Stimulated activated CD4-positive, alpha-beta T cell treated with anti-CD3 and anti-CD28 coated beads, TNF-alpha, amount 100 ng/mL, for 1 hour (primary cell): ENCODE data around the gene EFNA4.
A peak's percentile ranks its signal among the peaks of the same experiment; 100 is the strongest.

ENCODE experiments used
- DNase-seq, 3 donors: peaks; one replicate each; pipeline ENCODE4 v3.0.0-alpha.2; 2020; ENCODE audit warnings: low read depth in 3 of 3, low spot score in 1 of 3

The EFNA4 gene

DNA sequence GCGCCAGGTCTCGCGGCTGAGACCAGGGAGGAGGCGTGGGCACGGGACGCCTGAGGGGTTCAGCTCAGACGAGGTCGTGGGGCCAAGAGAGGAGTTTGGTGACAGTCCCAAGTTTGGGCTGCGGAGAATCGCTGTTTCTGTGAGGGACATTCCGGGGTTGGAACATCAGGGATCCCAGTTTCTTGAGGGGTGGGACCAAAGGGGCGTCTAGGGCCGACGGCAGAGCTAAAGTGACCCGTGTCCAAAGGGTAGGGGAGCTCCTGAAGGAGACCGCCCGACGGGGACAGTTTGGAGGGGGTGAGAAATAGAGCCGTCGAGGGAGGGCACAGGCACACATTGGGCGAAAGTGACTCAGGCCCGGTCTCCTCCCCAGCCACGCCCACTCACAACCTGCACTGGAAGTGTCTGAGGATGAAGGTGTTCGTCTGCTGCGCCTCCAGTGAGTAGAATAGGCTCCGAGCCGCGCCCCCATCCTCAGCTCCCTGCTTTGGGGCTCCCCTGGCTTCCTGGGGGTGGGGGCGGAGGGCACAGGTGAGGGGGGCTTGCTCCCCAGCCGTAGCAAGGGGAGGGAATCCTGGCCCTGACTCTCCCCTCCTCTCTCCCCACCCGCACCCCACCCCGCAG, 22.1 kb downstream of the EFNA4 start:
- DNase-seq, result peak; percentile 50 to 59 (median 58)

DNA sequence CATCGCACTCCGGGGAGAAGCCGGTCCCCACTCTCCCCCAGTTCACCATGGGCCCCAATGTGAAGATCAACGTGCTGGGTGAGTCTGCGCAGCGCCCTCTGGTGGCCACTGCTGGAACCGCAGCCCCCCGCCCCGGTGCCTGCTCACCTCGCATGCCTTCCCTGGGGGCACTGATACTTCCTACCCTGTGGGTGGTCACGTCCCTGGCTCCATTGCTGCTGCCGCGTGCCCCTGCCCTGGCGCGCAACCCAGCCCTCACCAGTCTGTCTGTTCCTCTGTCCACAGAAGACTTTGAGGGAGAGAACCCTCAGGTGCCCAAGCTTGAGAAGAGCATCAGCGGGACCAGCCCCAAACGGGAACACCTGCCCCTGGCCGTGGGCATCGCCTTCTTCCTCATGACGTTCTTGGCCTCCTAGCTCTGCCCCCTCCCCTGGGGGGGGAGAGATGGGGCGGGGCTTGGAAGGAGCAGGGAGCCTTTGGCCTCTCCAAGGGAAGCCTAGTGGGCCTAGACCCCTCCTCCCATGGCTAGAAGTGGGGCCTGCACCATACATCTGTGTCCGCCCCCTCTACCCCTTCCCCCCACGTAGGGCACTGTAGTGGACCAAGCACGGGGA, 22.7 kb downstream of the EFNA4 start:
- peak; percentile 24 to 82 (median 64) for DNase-seq

- no peak for DNase-seq
These were observed 23.5 kb downstream of the EFNA4 start for GRCh38 chr1:155086856-155087535.

GRCh38 chr1:155091071-155092051, 27.8 kb downstream of the EFNA4 start:
- peak; percentile 50 to 78 (median 66) for DNase-seq

GRCh38 chr1:155092131-155092530, 28.6 kb downstream of the EFNA4 start:
- DNase-seq, result no peak

DNA sequence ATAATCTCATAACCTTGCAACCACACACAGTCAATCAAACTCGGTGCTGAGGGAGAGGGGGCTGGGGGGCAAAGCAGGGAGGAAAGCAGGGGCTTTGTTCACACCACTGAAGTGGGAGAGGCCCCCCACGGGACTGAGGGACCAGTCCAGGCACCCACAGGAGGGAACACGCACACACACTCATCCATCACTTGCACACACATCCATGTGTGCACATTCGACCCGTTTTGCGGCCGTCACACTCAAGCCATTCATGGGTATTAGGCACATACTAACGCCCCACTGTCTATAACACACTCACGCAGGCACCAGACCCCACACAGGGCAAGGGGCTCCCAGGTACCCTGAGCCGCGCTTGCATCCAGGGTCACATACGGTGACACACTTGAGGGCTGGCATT, 29.1 kb downstream of the EFNA4 start:
- no peak for DNase-seq

DNA sequence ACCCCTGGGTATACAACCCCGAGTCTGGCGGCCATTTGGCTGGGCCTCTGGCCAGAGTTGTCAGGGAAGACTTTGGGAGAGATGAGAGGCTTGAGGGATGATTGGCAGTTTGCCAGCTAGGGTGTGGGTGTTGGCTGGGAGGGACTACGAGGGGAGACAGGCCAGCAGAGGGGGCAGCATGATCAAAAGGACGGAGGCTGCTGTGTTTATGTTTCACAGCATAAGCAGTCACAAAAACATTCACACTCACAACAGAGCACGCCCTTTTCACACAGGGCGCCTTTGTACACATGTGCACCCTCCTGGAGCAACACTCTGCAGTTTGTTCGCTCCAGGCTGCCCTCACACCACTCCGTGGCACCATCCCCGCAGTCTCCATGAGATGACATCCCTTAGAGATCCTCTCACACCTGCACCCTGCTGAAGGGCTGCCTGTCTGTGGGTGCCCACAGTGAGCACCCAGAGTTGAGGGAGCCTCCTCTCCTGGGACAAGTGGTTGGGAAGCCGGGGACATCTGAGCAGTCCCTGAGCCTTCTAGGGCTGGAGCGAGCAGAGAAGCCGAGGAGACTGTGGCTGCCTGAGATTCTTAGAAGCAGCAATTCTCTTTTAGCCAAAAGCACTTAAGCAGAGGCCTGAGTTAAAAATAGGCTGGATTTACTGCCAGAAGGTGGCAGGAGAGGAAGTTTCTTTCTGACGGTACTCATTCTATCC, 30.5 kb downstream of the EFNA4 start:
- no peak for DNase-seq

GRCh38 chr1:155094622-155094948, 31.0 kb downstream of the EFNA4 start:
- no peak for DNase-seq

DNA sequence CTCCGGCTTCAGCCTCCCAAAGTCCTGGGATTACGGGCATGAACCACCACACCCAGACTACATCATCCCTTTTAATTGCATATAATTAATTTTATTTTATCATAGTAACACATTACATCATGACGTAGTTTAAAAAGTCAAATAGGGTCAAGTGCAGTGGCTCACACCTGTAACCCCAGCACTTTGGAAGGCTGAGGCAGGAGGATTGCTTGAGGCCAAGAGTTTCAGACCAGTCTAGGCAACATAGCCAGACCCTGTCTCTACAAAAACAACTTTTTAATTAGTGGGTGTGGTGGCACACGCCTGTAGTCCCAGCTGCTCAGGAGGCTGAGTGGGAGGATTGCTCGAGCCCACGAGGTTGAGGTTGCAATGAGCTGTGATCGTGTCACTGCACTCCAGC, 35.8 kb downstream of the EFNA4 start:
- no peak for DNase-seq

DNA sequence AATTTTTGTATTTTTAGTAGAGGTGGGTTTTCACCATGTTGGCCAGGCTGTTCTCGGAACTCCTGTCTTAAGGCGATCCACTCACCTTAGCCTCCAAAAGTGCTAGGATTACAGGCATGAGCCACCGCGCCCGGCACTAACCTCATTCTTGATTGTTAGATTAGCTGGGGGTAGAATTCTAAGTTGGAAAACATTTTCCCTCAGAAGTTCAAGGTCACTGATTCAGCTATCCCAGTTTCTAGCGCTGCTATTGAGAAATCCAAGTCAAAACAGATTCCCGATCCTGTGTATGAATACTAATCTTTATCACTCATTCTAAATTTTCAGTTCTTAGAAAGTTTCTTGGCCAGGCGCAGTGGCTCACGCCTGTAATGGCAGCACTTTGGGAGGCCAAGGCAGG, 39.8 kb downstream of the EFNA4 start:
- DNase-seq, result no peak

GRCh38 chr1:155104605-155105534, 41.3 kb downstream of the EFNA4 start:
- DNase-seq, result no peak

GRCh38 chr1:155105604-155106011, 42.1 kb downstream of the EFNA4 start:
- no peak for DNase-seq

DNA sequence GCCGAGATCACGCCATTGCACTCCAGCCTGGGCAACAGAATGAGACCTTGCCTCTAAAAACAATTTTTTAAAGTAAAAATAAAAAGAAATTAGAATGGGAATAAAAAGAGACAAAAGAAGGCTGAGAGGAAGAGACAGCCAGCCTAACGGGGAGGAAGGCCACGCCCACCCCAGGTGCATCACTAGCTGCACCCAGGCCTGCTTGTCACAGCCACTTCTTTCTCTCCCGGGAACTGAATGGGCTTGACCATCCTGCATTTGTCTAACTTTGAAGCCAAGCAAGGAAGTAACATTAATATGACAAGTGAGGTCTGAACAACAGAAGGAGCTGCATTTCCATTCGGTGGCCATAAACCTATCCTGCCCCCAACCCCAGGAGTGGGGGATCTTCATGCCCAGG, 43.3 kb downstream of the EFNA4 start:
- no peak for DNase-seq

GRCh38 chr1:155107309-155108264, 44.0 kb downstream of the EFNA4 start:
- DNase-seq, result no peak

GRCh38 chr1:155108296-155108695, 44.8 kb downstream of the EFNA4 start:
- no peak for DNase-seq

- DNase-seq, result no peak
These were observed 46.8 kb downstream of the EFNA4 start for GRCh38 chr1:155110381-155110780.

DNA sequence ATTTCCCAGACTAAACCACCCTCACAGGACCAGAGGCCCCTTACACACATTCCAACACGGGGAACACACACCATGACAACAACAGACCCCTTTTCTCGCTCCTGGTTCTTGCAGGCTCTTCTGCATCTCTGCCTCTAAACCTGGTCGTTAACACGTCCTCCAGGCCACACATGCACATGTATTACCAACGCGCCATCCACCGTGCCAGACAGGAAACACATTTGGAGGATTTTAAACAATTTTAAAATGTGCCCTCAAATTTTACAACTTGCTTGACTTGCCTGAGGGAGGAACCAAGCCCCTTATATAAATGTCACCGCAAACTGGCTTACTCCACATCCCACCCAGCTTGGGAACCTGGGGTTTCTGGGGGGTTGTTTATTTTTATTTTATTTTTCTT, 47.3 kb downstream of the EFNA4 start:
- DNase-seq, result no peak

GRCh38 chr1:155113450-155113980, 50.0 kb downstream of the EFNA4 start:
- DNase-seq, result no peak
